Epithelial cell of esophagus (primary cell): ENCODE measurements around the gene CNTNAP2.

ENCODE experiments used
- DNase-seq: peaks from one replicate; pipeline ENCODE4 v3.0.0; 2010; ENCODE audit warnings: low read depth
- H3K4me3 ChIP-seq: 2 replicates; pipeline ENCODE4 v1.5.1; 2011; ENCODE audit warnings: mild to moderate bottlenecking, low read length, control low read depth
- CTCF ChIP-seq: IDR thresholded peaks from 2 replicates; pipeline ENCODE4 v1.5.1; 2011; ENCODE audit warnings: low read depth, mild to moderate bottlenecking, low read length, control low read depth, inconsistent platforms; ENCODE audit not compliant: insufficient read depth; ENCODE audit errors: missing control alignments

CNTNAP2 gene

GRCh38 chr7:146804620-146805019 is 688.0 kb downstream of the CNTNAP2 start:
- no peak for TF ChIP-seq CTCF
- H3K4me3 ChIP-seq, result no peak overlapping the region
- no peak for DNase-seq

GRCh38 chr7:146805082-146805481 is 688.5 kb downstream of the CNTNAP2 start:
- no peak for TF ChIP-seq CTCF
- DNase-seq, result no peak
- no peak overlapping the region for H3K4me3 ChIP-seq

GRCh38 chr7:146826329-146826728 is 709.7 kb downstream of the CNTNAP2 start:
- TF ChIP-seq CTCF, result no peak
- H3K4me3 ChIP-seq, result no peak overlapping the region

GRCh38 chr7:146830686-146831085 is 714.1 kb downstream of the CNTNAP2 start:
- TF ChIP-seq CTCF, result no peak
- no peak for DNase-seq
- H3K4me3 ChIP-seq, result no peak overlapping the region

More at GRCh38 chr7:146826329-146826728, 709.7 kb downstream of the CNTNAP2 start:
- no peak for DNase-seq

- no peak for TF ChIP-seq CTCF
- DNase-seq, result no peak
- no peak overlapping the region for H3K4me3 ChIP-seq
These were observed 715.3 kb downstream of the CNTNAP2 start for GRCh38 chr7:146831875-146832274.

- no peak overlapping the region for H3K4me3 ChIP-seq
- TF ChIP-seq CTCF, result no peak
These were observed 727.8 kb downstream of the CNTNAP2 start for GRCh38 chr7:146844405-146844804.

GRCh38 chr7:146858690-146859089 is 742.1 kb downstream of the CNTNAP2 start:
- no peak for DNase-seq
- H3K4me3 ChIP-seq, result no peak overlapping the region
- no peak for TF ChIP-seq CTCF

More at GRCh38 chr7:146844405-146844804, 727.8 kb downstream of the CNTNAP2 start:
- no peak for DNase-seq
